ENCODE measurements around the gene RPS26.
A peak's percentile ranks its signal among the peaks of the same experiment; 100 is the strongest.

RPS26 gene

DNA sequence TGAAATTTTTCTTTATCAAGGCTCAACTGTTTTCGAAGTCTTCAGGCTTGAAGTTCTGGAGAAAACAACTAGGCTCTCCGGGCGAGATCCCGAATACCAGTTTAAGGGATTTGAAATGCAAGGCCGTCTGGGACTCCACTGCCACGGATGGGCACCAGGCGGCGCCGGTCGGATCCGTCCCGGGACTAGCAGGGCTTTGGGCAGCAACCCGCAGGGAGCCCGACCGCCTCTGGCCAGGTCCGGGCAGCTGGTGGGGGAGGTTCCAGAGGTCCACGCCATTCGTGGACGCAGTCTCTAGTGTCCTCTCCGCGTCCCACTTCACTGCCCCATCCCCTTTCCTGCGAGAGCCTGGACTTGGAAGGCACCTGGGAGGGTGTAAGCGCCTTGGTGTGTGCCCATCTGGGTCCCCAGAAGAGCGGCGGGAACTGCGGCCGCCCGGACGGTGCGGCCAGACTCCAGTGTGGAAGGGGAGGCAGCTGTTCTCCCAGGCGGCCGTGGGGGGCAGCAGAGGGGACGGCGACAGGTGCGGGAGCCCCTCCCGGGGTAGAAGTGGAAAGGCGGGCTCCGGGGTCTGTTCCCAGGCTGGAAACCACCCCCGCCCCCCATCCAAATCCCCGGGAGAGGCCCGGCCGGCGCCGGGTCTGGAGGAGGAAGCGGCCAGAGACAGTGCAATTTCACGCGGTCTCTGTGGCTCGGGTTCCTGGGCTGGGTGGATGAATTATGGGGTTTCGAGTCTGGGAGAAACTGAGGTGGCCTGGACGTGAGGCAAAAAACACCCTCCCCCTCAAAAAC, 37.4 kb downstream of the RPS26 start:
- peak; percentile 54 for DNase-seq (ENCODE audit: extremely low read depth, insufficient read length)
- TF ChIP-seq, protein P1, sequence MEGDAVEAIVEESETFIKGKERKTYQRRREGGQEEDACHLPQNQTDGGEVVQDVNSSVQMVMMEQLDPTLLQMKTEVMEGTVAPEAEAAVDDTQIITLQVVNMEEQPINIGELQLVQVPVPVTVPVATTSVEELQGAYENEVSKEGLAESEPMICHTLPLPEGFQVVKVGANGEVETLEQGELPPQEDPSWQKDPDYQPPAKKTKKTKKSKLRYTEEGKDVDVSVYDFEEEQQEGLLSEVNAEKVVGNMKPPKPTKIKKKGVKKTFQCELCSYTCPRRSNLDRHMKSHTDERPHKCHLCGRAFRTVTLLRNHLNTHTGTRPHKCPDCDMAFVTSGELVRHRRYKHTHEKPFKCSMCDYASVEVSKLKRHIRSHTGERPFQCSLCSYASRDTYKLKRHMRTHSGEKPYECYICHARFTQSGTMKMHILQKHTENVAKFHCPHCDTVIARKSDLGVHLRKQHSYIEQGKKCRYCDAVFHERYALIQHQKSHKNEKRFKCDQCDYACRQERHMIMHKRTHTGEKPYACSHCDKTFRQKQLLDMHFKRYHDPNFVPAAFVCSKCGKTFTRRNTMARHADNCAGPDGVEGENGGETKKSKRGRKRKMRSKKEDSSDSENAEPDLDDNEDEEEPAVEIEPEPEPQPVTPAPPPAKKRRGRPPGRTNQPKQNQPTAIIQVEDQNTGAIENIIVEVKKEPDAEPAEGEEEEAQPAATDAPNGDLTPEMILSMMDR (IDR thresholded peaks at IDR 0.05; ENCODE audit: insufficient read depth, low read length, poor library complexity, severe bottlenecking) = peak; percentile 75
- H3K4me3 ChIP-seq (replicated peaks; ENCODE audit: low read depth, low read length) = peak overlapping the region; percentile 61
- H3K27me3 ChIP-seq (replicated peaks; ENCODE audit: control insufficient read depth, insufficient read depth, low read length) = peaks cover 4% of the 10 kb centered on the region
- no peaks in the 10 kb centered on the region for H3K36me3 ChIP-seq (ENCODE audit: control insufficient read depth, insufficient read depth, low read length)

DNA sequence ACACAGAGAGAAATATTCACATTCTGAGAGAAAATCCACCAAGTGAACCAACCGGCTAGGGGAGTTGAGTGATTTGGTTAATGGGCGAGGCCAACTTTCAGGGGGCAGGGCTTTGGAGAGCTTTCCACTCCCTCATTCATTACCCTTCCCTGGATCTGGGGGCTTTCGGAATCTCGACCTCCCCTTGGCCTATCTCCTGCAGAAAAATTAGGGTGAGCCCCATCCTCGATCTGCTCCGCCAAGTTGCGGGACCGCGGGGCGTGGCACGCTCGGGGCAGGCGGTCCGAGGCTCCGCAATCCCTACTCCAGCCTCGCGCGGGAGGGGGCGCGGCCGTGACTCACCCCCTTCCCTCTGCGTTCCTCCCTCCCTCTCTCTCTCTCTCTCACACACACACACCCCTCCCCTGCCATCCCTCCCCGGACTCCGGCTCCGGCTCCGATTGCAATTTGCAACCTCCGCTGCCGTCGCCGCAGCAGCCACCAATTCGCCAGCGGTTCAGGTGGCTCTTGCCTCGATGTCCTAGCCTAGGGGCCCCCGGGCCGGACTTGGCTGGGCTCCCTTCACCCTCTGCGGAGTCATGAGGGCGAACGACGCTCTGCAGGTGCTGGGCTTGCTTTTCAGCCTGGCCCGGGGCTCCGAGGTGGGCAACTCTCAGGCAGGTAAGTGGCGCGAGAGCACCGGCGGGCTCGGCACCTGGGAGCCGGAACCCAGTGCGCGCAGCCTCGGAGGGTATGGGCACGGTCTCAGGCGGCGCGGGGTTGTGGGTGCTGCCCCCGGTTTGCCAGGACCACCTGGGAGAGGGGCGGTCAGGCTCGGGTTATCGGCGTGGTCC, 38.2 kb downstream of the RPS26 start, which contains the start of gene ERBB3:
TSS of gene ERBB3 (plus strand) at position 443 of the 833 bp plus-strand sequence. CDS start at position 579, 136 bp downstream.
- H3K27me3 ChIP-seq (replicated peaks; ENCODE audit: control insufficient read depth, insufficient read depth, low read length) = peaks cover 4% of the 10 kb centered on the region
- no peaks in the 10 kb centered on the region for H3K36me3 ChIP-seq (ENCODE audit: control insufficient read depth, insufficient read depth, low read length)
- DNase-seq (ENCODE audit: extremely low read depth, insufficient read length) = peak; percentile 41
- TF ChIP-seq, protein P1 (IDR thresholded peaks at IDR 0.05; ENCODE audit: insufficient read depth, low read length, poor library complexity, severe bottlenecking) = no peak
- H3K4me3 ChIP-seq (replicated peaks; ENCODE audit: low read depth, low read length) = peak within 1 kb of the TSS; percentile 61

DNA sequence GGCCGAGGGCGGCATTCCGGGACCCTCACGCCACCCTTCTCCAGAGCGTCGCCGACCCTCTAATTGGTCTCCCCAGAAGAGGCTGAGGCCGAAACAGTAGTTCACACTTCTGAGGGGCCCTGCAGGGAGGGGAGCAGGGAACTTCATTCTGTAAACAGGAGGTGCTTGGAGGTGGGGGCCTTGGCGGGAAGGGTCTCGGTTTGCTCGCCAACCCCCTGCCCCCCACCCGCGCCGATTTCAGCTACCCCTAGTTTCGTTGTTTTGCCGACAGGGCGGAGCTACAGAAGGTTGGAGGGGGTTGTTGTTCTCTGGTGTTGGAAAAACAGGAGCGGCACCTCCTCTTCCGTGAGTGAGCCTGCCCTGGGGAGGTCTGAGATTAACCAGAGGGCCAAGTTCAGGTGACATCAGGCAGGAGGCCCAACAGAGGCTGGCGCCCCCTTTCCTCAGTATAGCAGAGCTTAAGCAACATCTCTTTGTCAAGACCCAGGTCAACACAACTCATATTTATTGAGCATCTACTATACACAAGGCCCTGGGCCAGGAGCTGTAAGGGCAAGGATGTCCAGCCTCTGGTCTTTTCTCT, 38.9 kb downstream of the RPS26 start:
- Histone ChIP-seq H3K4me3 (replicated peaks; ENCODE audit: low read depth, low read length) (no peak overlapping the region), H3K27me3 (replicated peaks; ENCODE audit: control insufficient read depth, insufficient read depth, low read length) (peaks cover 4% of the 10 kb centered on the region), H3K36me3 (ENCODE audit: control insufficient read depth, insufficient read depth, low read length) (no peaks in the 10 kb centered on the region)
- TF ChIP-seq, protein P1 (IDR thresholded peaks at IDR 0.05; ENCODE audit: insufficient read depth, low read length, poor library complexity, severe bottlenecking) = no peak
- no peak for DNase-seq (ENCODE audit: extremely low read depth, insufficient read length)

DNA sequence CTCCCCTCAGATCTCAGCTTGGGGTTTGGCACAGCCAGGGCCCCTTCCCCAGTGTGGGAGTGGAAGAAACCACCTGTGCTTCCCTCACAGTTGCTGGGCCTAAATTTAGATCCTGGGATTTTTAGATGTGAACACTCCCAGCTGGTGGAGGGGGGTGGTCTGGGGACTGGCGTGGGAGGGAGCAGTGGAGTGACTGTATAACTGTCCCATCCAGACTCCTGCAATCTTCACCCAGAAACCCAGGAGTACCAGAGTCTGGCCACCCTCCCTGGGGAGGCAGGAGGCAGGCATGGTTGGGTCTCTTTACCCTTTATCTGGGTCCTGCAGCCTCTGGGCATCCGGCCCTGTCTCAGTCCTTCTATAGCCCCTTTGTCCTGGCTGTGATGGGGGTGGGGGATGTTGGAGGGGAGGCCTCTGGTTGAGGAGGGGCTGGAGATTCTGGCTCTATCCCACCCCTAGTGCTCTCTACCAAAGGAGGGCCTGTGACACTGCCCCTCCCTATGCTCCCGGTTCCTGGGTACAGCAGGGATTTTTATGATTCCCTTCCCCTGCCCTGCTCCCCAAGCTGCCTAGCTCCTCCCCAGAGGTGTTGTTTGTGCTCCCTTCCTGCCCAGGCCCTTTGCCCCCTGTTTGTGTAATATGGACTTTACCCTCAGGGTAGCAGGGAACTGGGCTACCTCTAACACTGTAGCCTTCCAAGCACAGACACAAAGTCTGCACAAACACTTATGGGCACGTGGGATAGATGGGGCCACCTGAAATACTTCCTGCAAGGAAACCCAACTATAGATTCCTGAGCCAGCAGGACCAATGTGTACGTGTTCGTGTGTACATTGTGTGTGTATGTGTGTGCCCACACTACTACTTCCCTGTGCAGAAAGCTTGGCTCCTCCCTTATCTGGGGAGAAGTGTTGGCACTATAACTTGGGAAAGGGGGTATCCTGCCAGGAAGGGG, 40.0 kb downstream of the RPS26 start:
- H3K4me3 ChIP-seq (replicated peaks; ENCODE audit: low read depth, low read length) = no peak overlapping the region
- peaks cover 4% of the 10 kb centered on the region for H3K27me3 ChIP-seq (replicated peaks; ENCODE audit: control insufficient read depth, insufficient read depth, low read length)
- no peaks in the 10 kb centered on the region for H3K36me3 ChIP-seq (ENCODE audit: control insufficient read depth, insufficient read depth, low read length)
- TF ChIP-seq, protein P1 (IDR thresholded peaks at IDR 0.05; ENCODE audit: insufficient read depth, low read length, poor library complexity, severe bottlenecking) = no peak
- no peak for DNase-seq (ENCODE audit: extremely low read depth, insufficient read length)

DNA sequence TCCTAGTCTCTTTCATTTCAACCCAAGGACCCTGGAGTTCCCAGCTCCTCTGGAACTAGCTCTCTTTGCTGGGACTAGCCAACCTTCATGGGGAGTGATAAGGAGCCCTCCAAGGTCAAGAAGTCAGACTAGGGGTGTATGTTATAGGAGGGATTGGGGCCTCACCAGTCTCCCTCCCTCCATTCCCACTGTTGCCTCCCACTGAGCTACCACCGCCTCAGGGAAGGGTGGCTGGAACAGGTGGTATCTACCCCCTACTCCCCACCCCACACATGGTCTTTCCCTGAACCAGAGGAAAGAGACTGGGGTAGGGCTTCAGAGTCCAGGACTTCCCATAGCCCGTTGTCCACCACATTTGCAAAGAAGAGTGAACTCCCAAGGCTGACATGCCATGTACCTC, 40.7 kb downstream of the RPS26 start:
- no peak for DNase-seq (ENCODE audit: extremely low read depth, insufficient read length)
- Histone ChIP-seq H3K27me3 (replicated peaks; ENCODE audit: control insufficient read depth, insufficient read depth, low read length) (peaks cover 4% of the 10 kb centered on the region), H3K36me3 (ENCODE audit: control insufficient read depth, insufficient read depth, low read length) (no peaks in the 10 kb centered on the region), H3K4me3 (replicated peaks; ENCODE audit: low read depth, low read length) (no peak overlapping the region)
- TF ChIP-seq, protein P1 (IDR thresholded peaks at IDR 0.05; ENCODE audit: insufficient read depth, low read length, poor library complexity, severe bottlenecking) = no peak

Data from GM06990 (cell line).